GM20431 (cell line): Measurements from ENCODE around the gene ANKRD6.

Experiments used
- in situ Hi-C: fragments of 300-500 bp; cut with MseI, MboI; formaldehyde crosslinking; loops from one replicate; pipeline ENCODE4 v1.15.0; 2020; ENCODE audit warnings: low sequenced_read_pairs; ENCODE audit not compliant: unreplicated experiment

The ANKRD6 gene

DNA sequence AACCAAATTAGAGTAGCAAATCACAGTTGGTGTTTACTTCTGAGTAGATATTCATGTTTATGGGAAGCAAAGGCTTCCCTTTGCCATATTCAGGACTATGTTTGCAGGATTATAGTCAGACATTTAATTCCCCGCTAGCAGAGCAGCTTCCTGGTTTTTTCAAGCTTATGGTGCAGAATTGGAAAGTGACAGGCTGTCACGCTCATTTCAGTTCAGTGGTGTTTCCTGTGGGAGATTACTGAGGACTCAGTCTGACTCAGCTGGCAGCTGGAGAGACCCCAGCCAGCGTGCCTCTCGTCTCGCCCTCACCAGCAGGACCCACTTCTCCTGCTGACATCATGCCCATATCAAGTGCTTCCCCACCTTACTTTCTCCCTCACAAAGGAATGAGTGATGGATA lies 120.5 kb downstream of the ANKRD6 start:
- in situ Hi-C loops = no loop called here

DNA sequence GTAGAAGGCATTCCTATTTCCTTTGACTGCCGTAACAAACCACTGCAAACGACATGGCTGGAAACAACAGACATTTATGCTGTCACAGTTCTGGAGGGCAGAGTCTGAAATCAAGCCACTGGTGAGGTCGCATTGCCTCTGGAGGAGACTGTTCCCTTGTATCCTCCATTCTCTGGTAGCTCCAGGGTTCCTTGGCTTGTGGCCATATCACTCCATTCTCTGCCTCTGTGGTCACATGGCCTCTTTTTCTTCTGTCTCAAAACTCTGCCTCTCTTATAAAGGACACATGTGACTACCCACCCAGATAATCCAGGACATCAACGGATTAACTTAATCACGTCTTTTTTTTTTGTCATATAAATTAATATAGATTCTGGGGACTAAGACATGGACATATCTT lies 121.2 kb downstream of the ANKRD6 start:
- in situ Hi-C loops = no loop called here

DNA sequence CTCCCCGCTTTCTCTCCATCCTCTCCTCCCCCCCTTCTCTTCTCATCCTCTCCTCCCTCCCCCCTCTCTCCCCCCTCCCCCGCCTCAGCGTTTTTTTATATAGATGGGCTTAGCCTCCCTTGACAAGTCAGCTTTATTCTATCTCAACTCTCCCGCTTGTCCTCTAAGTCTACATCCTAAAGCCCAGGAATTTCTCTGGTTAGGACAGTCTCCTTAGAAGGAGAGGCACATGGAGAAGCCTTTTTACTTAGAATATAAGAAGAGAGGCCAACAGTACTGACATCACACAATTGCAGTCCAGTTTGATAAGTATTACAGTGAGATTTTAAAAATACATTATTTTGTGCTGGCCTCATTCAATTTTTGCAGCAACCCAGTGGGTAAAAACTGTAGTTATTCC lies 122.1 kb downstream of the ANKRD6 start:
- in situ Hi-C loops = no loop called here

GRCh38 chr6:89555806-89556205 lies 122.9 kb downstream of the ANKRD6 start:
- in situ Hi-C loops = no loop called here

DNA sequence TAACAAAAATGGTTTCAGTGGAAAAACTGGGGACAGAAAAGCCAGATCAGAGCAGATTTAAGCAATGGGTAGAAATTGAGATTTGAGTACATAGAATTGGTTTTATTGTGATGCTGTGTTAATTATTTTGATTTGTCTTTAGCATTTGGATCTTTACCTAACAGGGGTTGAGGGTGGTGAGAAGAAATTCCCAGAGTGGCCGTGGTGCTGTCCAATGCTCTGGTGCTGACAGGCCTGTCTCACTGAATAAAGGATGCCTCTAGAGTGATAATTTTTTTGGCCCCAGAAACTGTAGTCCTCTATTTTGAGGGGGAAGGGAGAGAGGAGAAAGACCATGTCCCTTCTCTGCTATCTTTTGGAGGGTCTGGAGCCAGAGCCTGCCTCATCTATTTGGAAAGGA lies 126.5 kb downstream of the ANKRD6 start:
- in situ Hi-C loops = no loop called here

- in situ Hi-C loops = no loop called here
These were observed 129.4 kb downstream of the ANKRD6 start for GRCh38 chr6:89562093-89562973.

- in situ Hi-C loops = no loop called here
These were observed 130.9 kb downstream of the ANKRD6 start for GRCh38 chr6:89563866-89564265.

DNA sequence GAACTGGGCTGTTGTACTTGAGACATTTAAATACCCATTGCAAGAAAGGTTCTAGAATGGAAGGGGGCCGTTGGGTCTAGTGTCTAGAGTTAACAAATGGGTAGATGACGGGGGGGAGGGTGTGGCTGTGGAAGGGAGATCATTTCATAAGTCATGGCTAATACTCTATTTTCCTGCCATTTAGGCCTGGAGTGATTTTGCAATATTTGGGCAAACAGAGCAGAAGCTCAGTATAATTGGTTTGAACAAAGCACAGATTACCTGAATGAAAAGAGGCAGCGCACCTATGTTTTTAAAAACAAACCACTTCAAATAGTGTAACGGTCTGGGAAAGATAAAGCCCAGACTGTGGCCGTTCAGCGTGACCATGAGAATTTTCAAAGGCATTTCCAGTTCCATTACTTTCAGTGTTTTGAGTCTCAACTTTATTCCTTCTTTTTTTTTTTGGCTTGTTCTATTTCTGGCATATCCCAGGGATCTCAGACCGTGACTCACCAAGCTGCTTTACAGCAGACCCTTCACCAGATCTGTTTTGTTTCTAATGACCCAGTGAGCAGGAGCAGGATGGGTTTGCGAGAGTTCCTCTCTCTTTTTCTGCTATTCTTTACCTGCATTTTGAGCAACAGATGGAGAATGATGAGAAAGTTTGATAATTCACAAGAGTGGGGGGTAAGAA lies 131.9 kb downstream of the ANKRD6 start:
- in situ Hi-C loops = no loop called here

DNA sequence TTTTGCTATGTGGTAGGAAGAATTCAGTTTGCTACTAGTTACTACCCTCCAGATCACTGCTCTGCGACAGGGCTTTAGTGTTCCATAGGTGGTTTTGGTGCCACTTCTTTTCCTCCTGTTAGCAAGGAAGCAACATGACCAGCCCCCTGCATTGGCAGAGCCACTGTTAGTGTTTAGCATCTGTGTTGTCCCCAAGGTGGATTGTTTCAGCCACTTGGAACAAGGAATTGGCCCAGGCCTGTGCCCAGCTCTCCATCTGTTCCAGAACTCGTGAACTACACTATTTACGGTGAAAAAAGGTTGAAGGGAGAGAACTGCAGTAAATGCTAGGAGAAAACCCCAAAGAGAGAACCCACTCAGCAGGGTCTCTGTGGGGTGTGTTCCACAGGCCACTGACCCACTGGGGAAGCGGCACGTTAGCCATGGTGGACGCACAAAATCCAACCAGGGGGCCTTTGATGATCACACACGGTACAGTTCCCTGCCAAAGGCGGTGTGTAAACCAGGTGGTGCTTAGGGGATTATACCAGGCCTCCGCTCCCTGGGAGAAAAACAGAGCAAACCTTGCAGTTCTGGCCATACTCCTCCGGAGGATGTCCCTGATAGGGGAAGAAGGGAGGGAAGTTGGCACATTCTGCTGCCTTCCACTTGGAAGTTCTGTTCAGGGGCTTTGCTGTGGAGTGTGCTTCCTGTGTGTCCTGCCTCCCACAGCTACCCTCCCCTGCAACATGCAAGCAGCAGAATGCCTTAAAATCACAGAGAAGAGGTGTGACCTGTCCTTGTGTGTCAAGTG lies 133.3 kb downstream of the ANKRD6 start:
- in situ Hi-C loops = no loop called here

DNA sequence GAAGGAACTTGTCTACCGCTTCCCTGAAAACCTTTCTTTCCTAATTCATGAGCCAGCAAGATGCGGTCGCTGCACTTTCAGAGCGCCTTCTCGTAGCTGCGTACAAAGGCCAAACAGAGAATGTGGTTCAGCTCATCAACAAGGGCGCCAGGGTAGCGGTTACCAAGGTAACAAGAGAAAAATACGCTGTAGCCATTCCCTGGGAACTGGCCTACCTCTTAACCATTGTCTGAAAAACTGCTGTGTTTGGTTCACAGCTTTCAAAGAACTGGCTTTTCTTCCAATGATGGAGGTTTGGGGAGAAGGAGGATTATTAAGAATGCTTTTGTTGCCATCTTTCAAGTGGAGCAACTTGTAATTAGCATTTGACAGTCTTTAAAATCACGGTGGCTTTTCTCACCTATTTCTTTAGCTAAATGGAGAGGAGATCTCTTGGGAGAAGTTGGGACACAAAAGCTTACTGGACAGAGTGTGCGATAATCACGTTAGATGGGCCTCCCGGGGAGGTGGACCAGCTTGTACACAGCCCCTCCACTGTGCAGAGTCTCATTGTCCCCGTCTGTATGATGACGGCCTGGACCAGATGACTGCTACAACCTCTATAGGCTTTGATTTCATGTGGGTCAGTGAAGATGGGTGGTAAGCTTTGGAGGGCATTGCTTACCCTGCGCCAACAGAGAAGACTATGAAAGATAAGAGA lies 134.1 kb downstream of the ANKRD6 start:
- in situ Hi-C loops = no loop called here

DNA sequence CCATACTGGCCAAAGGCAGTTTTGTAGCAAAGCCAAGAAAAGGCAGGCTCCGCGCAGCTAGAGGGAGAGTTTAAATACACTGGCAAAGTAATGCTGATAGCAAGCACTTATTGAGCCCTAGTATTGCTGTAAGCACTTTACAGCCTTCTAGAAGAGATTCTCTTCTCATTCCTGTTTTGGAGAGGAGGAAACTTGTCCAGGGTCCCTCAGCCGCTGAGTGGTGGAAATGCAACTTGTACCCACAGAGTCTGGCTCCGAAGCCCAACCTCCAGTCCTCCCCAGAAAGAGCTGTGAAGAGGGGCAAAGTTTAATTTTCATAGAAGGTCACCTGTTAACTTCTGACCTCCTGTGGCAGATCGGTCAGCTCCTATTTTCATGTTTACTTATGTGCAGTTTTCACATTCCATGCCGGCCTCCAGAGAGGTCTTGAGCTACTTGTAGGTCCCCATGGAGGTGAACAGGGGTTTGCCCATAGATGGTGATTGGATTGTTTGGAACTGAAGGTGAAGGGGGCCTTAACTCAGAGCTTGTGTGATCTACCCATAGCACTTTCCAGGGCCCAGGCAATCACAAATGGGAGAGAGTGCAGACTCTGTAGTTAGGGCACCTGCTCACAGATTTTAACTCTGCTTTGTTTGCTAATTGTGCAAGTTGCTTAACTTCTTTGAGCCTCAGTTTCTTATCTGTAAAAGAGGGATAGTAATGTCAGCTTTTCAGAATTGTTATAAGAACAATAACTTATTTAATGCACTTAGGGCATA lies 134.9 kb downstream of the ANKRD6 start:
- in situ Hi-C loops = no loop called here

DNA sequence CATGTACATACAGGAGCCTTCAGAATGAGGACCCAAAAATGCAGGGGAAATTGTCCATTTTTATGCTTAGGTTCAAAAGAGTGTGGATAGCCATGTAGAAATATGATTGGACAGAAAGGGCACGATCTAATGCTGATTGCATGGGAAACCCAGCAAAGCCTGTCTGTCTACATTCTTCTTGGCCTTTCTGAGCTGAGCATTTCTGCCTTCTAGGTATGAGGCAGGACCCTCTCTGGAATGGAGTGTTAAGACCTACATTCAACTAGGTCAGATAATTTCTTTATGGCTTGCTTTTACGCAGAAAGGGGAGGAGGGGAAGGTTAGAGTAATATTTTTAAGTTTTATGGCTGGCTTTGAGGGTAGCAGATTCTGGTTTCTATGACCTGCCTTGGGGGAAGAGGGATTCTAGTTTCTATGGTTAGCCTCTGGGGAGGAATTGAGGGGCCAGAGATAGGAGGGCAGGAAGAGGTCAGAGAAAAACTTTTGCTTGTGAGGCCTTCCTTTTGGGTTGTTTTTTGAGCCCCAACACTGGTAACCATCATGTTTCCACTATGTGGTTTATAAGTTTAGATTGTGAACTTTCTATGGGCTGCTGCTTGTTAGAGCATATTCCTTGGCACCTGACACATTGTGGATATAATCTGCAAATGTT lies 142.1 kb downstream of the ANKRD6 start:
- in situ Hi-C loops = no loop called here

DNA sequence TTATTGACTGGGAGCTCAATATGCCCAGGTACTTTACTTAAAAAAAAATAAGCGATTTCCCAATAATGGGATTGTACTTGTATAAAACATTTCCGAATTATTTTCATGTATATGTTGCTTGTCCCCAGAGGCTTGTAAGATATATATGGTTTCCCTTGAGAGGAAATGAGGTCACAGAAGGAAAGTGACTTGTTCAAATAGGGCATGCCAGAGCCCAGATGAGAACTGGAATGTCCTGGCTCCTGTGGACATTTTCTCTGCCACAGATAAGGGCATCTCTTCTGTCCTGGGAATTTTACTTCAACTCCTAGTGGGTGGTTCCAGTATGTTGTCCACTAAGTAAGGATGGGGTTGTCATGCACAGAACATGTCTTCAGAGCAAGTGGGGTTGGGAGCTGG lies 142.6 kb downstream of the ANKRD6 start:
- in situ Hi-C loops = no loop called here

GRCh38 chr6:89580997-89581666 lies 148.2 kb downstream of the ANKRD6 start:
- in situ Hi-C loops = no loop called here

DNA sequence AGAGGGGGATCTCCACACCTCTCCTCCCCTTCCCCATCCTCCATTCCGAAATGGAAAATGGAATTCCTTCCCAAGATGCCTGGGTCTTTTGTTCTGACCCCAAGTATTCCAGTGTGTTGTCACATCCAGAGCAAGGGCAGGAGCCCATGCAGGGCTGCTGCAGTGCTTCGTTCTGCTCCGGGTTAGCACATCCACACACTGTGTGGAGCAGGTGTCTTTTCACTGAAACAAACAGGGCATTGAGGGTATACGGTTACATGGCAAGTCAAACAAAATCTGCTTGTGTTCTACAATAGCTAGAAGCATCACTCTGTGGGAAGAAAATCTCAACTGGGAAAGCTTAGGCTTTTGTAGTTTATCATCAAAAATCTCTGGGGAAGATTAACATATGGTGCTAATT lies 148.7 kb downstream of the ANKRD6 start:
- in situ Hi-C loops = no loop called here

DNA sequence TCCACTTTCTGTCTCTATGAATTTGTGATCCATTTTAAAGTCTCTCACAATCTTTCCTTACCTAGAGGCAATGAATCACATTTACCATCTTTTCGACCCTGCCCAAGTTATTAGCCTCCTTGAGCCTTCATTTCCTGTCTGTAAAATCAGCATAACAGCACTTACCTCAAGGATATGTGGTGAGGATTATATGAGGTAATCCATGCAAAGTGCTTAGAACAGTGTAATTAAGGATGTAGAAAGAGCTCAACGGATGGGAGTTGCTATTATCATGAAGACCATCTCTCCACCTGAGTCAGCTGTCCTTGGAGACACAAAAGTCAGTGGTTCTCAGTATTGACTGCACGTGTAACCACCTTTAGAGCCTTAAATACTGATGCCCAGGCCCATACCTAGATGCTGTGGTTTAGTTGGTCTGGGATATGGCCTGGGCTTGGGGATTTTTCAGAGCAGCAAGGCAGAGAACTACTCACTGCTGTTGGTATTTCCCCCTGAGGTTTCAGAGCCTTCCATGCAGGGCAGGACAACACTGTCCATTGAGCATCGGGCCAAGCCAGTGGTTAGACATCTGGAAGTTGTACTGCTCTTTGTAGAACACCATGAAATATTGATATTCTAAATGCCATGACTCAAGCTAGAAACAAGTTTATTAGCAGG lies 149.8 kb downstream of the ANKRD6 start:
- in situ Hi-C loops = no loop called here

DNA sequence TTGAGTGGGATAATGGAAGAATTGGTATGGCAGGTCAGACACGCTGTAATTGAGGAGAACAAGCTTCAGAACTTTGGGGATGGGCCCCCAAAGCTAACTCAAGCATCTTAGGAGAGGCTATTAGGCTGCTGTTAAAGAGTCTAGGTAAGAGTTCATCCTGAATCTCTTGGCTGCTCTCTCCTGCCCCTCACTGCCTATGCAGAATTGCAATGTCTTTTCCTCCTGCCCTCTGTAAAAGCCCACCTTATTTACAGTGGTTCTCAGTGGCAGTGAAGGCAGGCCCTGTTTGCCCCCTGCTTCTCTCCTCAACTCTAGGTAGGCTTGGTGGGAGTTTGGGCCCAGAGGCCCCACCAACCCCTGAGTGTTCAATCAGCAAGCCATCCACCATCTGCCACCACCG lies 150.6 kb downstream of the ANKRD6 start:
- in situ Hi-C loops = no loop called here

DNA sequence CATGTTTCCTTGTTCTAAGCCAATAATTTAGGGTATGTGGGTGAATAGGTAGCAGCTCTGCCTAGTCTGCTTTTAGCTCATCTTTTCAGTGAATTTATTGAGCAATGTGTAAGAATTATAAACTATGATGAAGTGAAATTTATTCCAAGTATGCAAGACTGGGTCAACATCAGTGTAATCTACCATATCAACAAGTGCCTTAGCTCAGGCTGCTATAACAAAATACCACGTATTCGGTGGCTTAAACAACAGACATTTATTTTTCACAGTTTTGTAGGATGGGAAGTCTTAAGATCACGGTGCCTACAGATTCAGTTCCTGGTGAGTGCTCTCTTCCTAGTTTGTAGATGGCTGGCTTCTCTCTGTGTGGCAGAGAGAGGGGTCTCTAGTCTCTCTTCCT lies 151.6 kb downstream of the ANKRD6 start:
- in situ Hi-C loops = no loop called here
